HepG2 (cell line): ENCODE measurements around the gene ZNF653. TPM values are rescaled to one million over a fixed set of nuclear protein-coding genes. Genes with fewer than 3 reads are reported as not detected.

ENCODE experiments used
- ARHGAP35 ChIP-seq: sonication (generic); formaldehyde crosslinking; IDR thresholded peaks from 2 replicates; pipeline ENCODE4 v1.9.0; 2022; ENCODE audit warnings: mild to moderate bottlenecking, inconsistent platforms, moderate library complexity, missing genetic modification reagents, borderline replicate concordance
- CREB1 ChIP-seq, 2 experiments: fragments of 450-650 bp in 1 of 2; IDR thresholded peaks; 2 replicates each; pipeline ENCODE4 v1.6.1; 2016 to 2017; ENCODE audit warnings: control low read depth in 1 of 2, mild to moderate bottlenecking in 1 of 2, missing compliant biosample characterization in 1 of 2, missing genetic modification characterization in 1 of 2
- GABPB1 ChIP-seq: IDR thresholded peaks from 2 replicates; pipeline ENCODE4 v1.6.1; 2016; ENCODE audit warnings: mild to moderate bottlenecking, missing genetic modification reagents, moderate library complexity, missing compliant biosample characterization
- JUNB ChIP-seq: sonication (generic); formaldehyde crosslinking; IDR thresholded peaks from 2 replicates; pipeline ENCODE4 v1.8.0; 2022; ENCODE audit warnings: missing genetic modification reagents, mild to moderate bottlenecking, borderline replicate concordance
- KLF9 ChIP-seq: IDR thresholded peaks from 2 replicates; pipeline ENCODE4 v1.6.1; 2016; ENCODE audit warnings: low read depth
- MAZ ChIP-seq, 2 experiments: sonication (generic) in 1 of 2; formaldehyde crosslinking in 1 of 2; IDR thresholded peaks; 2 replicates each; pipeline versions ENCODE4 v1.5.0 to v1.6.1; 2012 to 2020; ENCODE audit warnings: low read depth in 2 of 2, mild to moderate bottlenecking in 2 of 2, borderline replicate concordance in 1 of 2, improper control_type of control experiment in 1 of 2, low read length in 1 of 2, missing genetic modification reagents in 1 of 2, moderate library complexity in 1 of 2
- MNT ChIP-seq: fragments of 450-650 bp; IDR thresholded peaks from 2 replicates; pipeline ENCODE4 v1.6.1; 2016
- SNAPC4 ChIP-seq: sonication (generic); formaldehyde crosslinking; IDR thresholded peaks from 2 replicates; pipeline ENCODE4 v1.4.0; 2020; ENCODE audit warnings: mild to moderate bottlenecking, missing genetic modification reagents
- SPEN ChIP-seq: sonication (generic); formaldehyde crosslinking; IDR thresholded peaks from 2 replicates; pipeline ENCODE4 v1.5.1; 2020; ENCODE audit warnings: low read depth, mild to moderate bottlenecking, missing genetic modification reagents
- YY1 ChIP-seq: IDR thresholded peaks from 2 replicates; pipeline ENCODE4 v1.6.1; 2011; ENCODE audit warnings: low read length, low read depth, moderate library complexity, mild to moderate bottlenecking; ENCODE audit not compliant: insufficient read depth, insufficient replicate concordance
- ZNF136 ChIP-seq: sonication (generic); formaldehyde crosslinking; IDR thresholded peaks from 2 replicates; pipeline ENCODE4 v1.8.1; 2022; ENCODE audit warnings: low read depth, mild to moderate bottlenecking, moderate library complexity, missing genetic modification reagents
- ZNF205 ChIP-seq: IDR thresholded peaks from 2 replicates; pipeline ENCODE4 v1.6.1; 2018; ENCODE audit warnings: missing biosample characterization, missing genetic modification reagents
- ZNF564 ChIP-seq: sonication (generic); formaldehyde crosslinking; IDR thresholded peaks from 2 replicates; pipeline ENCODE4 v1.8.1; 2023; ENCODE audit warnings: mild to moderate bottlenecking, missing genetic modification reagents
- ZNF773 ChIP-seq: sonication (generic); formaldehyde crosslinking; IDR thresholded peaks from 2 replicates; pipeline ENCODE4 v1.4.0; 2020; ENCODE audit warnings: missing genetic modification reagents, borderline replicate concordance
- ZNF788 ChIP-seq: sonication (generic); formaldehyde crosslinking; IDR thresholded peaks from 2 replicates; pipeline ENCODE4 v1.5.0; 2020; ENCODE audit warnings: mild to moderate bottlenecking, missing genetic modification reagents, borderline replicate concordance
- ZNF879 ChIP-seq: sonication (generic); formaldehyde crosslinking; IDR thresholded peaks from 2 replicates; pipeline ENCODE4 v1.8.1; 2023; ENCODE audit warnings: missing genetic modification reagents
- polyA plus RNA-seq, 8 experiments: library from polyadenylated mRNA; depleted of rRNA in 3 of 8; stranded (reverse) in 7 of 8; unstranded in 1 of 8; fragments of >200 nt; fragmentation: Illumina TruSeq in 4 of 8; extraction: Trizol in 4 of 8; gene quantifications; 2 replicates each; pipeline versions ENCODE4 v1.2.1 to v1.2.3, GENCODE V29; 2011 to 2016; ENCODE audit warnings: low read depth in 4 of 8, missing spikeins in 1 of 8, mixed read lengths in 1 of 8; ENCODE audit not compliant: insufficient read depth in 1 of 8
- total RNA-seq, 5 experiments: library from RNA; depleted of rRNA; stranded (reverse); fragments of >200 nt; fragmentation: Illumina TruSeq; extraction: Trizol; gene quantifications; 2 replicates each; pipeline ENCODE4 v1.2.3, GENCODE V29; 2016; ENCODE audit warnings: low read depth in 1 of 5

ZNF653 gene
- total and polyA plus RNA-seq, 2 of the 13 experiments (the other 11 are each of a cell fraction or from before 2014, with no cell fraction given) = 4.7 to 7.1 TPM

- TF ChIP-seq MNT (no peak), ARHGAP35 (no peak), YY1 (peak; percentile 67), ZNF788 (CRISPR knock-in tag) (peak; percentile 54; the same call in 1 of the 2 replicates), ZNF564 (CRISPR knock-in tag) (no peak), SPEN (CRISPR knock-in tag) (no peak; the same call in 1 of the 2 replicates), MAZ (IDR thresholded peaks at IDR 0.05; ENCODE audit: borderline replicate concordance, low read depth, low read length) (peak; percentile 87; the same call in 1 of the 2 replicates), MAZ (CRISPR knock-in tag; IDR thresholded peaks at IDR 0.05; ENCODE audit: low read depth) (peak; percentile 80), KLF9 (no peak), ZNF136 (CRISPR knock-in tag) (no peak), GABPB1 (CRISPR knock-in tag) (peak; percentile 79), SNAPC4 (CRISPR knock-in tag) (no peak), CREB1 (IDR thresholded peaks at IDR 0.05) (peak; percentile 99), CREB1 (CRISPR knock-in tag; IDR thresholded peaks at IDR 0.05) (peak; percentile 75), ZNF205 (CRISPR knock-in tag) (no peak), JUNB (CRISPR knock-in tag) (no peak), ZNF773 (CRISPR knock-in tag) (no peak), ZNF879 (no peak)
These were observed 30.4 kb upstream of the ZNF653 start (continued) for GRCh38 chr19:11535792-11536595.
